Right lobe of liver (tissue), 4 donors: ENCODE data around the gene RNASET2.

Source experiments
- POLR2A ChIP-seq: fragments of 450-650 bp; IDR thresholded peaks from one replicate; pipeline ENCODE4 v1.6.1; 2017; ENCODE audit warnings: antibody characterized with exemption, mild to moderate bottlenecking
- TF ChIP-seq, protein P1 (sequence below), 4 donors: fragments of 200-600 bp in 3 of 4; fragments of 450-650 bp in 1 of 4; IDR thresholded peaks; one replicate each; pipeline versions ENCODE4 v1.5.1 to v1.8.0; 2016 to 2022; ENCODE audit warnings: antibody characterized with exemption in 4 of 4, mild to moderate bottlenecking in 2 of 4
- donor health status: DM: no; HTN: no; CAD: no.
- donor health status: DM: no; HTN: no; CAD: no.
- donor health status: DM: no; HTN: yes; CAD: no.

DNA sequence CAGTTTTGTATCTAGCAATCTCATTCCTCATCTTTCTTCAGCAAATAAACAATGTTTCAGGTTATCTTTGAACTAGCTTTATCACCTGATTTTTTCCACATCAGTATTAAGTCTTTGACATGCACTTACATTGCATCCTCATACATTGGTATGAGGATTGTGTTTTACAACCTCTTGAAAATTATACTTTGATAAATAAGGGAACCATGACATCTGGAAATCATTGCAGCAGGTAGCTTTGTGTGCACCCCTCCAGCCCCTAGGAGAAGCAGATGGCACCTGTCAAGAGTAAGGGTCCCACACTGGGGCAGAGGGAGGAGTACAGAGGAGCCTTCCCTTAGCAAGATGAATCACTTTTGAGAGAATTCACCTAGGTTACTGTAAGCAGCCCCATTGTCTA is 13.7 kb upstream of the RNASET2 start:
- TF ChIP-seq, protein P1, sequence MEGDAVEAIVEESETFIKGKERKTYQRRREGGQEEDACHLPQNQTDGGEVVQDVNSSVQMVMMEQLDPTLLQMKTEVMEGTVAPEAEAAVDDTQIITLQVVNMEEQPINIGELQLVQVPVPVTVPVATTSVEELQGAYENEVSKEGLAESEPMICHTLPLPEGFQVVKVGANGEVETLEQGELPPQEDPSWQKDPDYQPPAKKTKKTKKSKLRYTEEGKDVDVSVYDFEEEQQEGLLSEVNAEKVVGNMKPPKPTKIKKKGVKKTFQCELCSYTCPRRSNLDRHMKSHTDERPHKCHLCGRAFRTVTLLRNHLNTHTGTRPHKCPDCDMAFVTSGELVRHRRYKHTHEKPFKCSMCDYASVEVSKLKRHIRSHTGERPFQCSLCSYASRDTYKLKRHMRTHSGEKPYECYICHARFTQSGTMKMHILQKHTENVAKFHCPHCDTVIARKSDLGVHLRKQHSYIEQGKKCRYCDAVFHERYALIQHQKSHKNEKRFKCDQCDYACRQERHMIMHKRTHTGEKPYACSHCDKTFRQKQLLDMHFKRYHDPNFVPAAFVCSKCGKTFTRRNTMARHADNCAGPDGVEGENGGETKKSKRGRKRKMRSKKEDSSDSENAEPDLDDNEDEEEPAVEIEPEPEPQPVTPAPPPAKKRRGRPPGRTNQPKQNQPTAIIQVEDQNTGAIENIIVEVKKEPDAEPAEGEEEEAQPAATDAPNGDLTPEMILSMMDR (IDR thresholded peaks at IDR 0.05), result no peak
- no peak for TF ChIP-seq POLR2A
